Lower leg skin (tissue), 4 donors: ENCODE data around the gene TRIO. TPM values are rescaled to one million over a fixed set of nuclear protein-coding genes. Genes with fewer than 3 reads are reported as not detected.
A peak's percentile ranks its signal among the peaks of the same experiment; 100 is the strongest.

Source experiments
- DNase-seq, 2 donors: peaks; one replicate each; pipeline ENCODE4 v3.0.0-alpha.2; 2019; ENCODE audit warnings: low spot score in 2 of 2
- H3K4me3 ChIP-seq: fragments of 200-600 bp; sonication (generic); 2 replicates; pipeline ENCODE4 v1.5.1; 2017; ENCODE audit warnings: mild to moderate bottlenecking, low read depth; ENCODE audit not compliant: poor library complexity, severe bottlenecking
- POLR2A ChIP-seq, 2 donors: fragments of 450-650 bp; IDR thresholded peaks; one replicate each; pipeline ENCODE4 v1.6.1; 2016 to 2017; ENCODE audit warnings: antibody characterized with exemption in 2 of 2, mild to moderate bottlenecking in 1 of 2, moderate library complexity in 1 of 2
- WGBS, 2 donors: methylation state at CpG; one replicate each; pipeline ENCODE4 v1.1.5; 2018; 5-methylcytosine and 5-hydroxymethylcytosine counted together
- intact Hi-C: fragments of 100-400 bp; cut with DNase I; formaldehyde crosslinking; loops from one replicate; pipeline ENCODE4 v1.15.0; 2023; ENCODE audit warnings: low total_unique reads
- total RNA-seq, 4 donors: library from RNA; depleted of rRNA; stranded (reverse); fragments of >200 nt; gene quantifications; one replicate each; pipeline ENCODE4 v1.1.0, GENCODE V29; 2016
- TF ChIP-seq, protein P1 (sequence below), 3 donors: fragments of 450-650 bp; IDR thresholded peaks; one replicate each; pipeline ENCODE4 v1.5.1; 2016; ENCODE audit warnings: antibody characterized with exemption in 3 of 3, mild to moderate bottlenecking in 3 of 3, moderate library complexity in 2 of 3

TRIO gene
- total RNA-seq, 4 donors from 2014 or later = 47.8 to 101 (median 64.5) TPM

DNA sequence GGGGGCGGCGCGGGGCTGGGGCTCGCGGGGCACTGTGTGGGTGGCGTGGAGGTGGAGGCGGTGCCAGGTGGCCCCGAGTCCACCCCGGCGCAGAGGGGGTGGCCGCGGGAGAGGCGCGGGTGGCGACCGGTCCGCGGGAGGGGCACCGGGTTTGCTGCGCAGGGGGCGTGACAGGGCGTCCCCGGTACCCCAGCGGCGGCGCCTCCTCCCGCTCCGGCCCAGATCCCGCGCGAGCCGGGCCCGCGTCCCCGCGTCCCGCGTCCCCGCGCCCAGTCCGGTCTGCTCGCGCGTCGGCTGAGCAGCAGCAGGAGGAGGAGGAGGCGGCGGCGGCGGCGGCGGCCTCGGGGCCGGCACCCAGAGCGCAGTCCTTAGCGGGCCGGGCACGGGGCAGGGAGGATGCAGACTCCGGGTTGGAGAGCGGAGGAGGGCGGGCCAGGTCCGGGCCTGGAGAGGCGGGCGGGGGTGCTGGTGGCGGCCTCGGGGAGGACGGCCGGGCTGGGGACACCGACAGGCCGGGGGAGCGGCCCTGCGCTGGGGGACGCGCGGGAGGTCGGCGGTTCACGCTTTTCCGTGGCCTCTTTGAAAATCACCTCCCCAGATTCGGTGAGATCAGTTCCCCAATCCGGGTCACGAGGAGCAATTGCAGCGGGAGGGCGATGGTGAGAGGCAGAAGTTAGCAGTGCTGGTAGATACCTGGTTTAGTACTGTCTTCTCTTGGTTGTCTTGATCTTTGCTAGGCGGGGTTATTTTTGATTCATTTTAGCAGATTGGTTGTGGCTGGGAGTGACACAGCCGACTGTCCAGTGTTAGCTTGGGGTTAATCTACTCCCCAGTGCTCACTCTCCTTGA, 1.7 kb downstream of the TRIO start:
- 1 to 2% methylated on average over 53 to 66 of the region's 85 CpGs for WGBS, 2 donors
- DNase-seq = peak; percentile 63 to 92
- H3K4me3 ChIP-seq = peak overlapping the region; percentile 75
- no peak for TF ChIP-seq POLR2A (IDR thresholded peaks at IDR 0.05)
- TF ChIP-seq, protein P1, sequence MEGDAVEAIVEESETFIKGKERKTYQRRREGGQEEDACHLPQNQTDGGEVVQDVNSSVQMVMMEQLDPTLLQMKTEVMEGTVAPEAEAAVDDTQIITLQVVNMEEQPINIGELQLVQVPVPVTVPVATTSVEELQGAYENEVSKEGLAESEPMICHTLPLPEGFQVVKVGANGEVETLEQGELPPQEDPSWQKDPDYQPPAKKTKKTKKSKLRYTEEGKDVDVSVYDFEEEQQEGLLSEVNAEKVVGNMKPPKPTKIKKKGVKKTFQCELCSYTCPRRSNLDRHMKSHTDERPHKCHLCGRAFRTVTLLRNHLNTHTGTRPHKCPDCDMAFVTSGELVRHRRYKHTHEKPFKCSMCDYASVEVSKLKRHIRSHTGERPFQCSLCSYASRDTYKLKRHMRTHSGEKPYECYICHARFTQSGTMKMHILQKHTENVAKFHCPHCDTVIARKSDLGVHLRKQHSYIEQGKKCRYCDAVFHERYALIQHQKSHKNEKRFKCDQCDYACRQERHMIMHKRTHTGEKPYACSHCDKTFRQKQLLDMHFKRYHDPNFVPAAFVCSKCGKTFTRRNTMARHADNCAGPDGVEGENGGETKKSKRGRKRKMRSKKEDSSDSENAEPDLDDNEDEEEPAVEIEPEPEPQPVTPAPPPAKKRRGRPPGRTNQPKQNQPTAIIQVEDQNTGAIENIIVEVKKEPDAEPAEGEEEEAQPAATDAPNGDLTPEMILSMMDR (IDR thresholded peaks at IDR 0.05) = no peak
- intact Hi-C loops = no loop called here

DNA sequence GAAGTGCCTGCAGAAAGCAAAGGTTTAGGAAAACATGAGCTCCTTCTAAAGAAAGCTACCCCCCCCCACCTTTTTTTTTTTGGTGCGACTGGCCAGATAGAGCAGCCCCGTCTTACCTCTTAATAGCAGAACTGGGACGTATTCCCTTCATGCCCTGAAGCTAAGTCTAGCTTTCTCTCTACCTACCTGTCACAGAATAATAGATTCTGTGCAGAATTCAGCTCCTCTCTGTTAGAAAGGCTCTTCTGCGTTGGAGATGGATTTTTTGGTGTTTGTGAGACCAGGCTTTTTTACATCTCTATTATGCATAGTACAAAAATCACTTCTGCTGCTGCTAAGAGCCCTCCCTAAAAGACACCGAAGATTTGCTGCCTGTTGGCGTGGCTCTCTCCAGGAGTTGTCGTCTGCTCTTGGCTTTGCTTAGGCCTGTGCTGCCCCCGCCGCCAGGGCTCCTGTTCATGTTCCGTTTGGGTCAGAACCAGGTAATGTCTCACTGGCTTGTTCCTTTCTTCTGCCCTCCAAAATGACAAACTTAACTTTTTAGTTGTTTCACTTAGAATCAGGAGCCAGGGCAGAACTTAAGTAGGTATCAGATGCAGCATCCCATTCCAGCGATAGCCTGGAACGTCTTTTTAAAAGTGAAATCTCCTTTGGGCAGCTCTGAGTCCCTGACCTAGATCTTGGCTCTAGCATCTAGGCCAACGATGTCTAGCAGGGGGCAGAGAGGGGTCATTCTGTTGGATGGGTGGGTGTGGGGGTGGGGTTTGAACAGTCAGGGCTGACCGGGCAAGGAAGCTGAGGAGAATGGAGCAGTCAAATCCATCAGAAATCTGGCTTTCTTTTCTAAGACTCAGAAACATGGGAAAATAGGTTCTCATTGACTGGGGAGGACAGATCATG, 2.5 kb downstream of the TRIO start:
- 31% methylated on average over 14 of the region's 14 CpGs for WGBS, 2 donors
- DNase-seq = no peak
- TF ChIP-seq, protein P1 (IDR thresholded peaks at IDR 0.05) = no peak
- no peak for TF ChIP-seq POLR2A (IDR thresholded peaks at IDR 0.05)
- intact Hi-C loops = no loop called here
- H3K4me3 ChIP-seq = no peak overlapping the region

DNA sequence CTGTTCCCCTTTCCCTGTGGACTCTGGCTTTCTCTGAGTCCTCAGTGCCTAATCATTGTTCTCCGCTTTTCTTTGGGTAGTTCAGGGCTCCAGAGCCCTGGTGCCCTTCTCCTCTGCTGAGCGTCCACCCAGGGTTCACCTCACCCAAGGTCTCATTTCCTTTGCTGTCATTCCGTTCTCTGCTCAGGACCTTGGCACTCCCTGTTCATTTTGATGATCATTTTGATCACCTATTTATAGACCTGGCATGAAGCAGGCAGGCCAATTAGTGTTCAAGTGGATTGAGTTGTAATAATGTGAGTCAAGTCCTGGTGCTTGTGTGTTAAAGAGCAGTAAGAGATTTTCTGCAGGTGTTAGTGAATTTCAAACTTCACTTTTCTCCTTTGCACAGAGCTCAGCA, 3.6 kb downstream of the TRIO start:
- no peak for DNase-seq
- TF ChIP-seq POLR2A (IDR thresholded peaks at IDR 0.05) = no peak
- TF ChIP-seq, protein P1 (IDR thresholded peaks at IDR 0.05) = no peak
- intact Hi-C loops = no loop called here
- 72 to 75% methylated on average over 3 of the region's 3 CpGs for WGBS, 2 donors
- H3K4me3 ChIP-seq = no peak overlapping the region

DNA sequence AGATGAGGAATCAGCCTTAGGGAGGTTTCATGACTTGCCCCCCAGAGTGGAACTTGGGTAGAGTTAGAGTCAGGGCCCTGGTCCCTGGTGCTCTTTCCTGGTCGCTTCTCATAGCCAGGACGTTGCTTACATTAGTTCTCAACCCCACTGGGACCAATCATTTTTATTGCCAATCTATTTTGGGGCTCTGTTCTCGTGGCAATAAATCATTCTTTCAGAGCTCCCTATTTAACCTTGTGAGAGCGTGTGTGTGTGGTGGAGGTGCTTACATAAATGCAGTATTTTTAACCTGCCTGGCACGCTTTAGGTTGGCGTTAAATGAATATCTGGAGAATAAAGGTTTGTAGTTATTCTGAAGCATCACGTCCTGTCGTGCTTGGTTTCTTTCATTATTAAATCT, 4.1 kb downstream of the TRIO start:
- TF ChIP-seq, protein P1 (IDR thresholded peaks at IDR 0.05) = no peak
- no peak for TF ChIP-seq POLR2A (IDR thresholded peaks at IDR 0.05)
- no peak for DNase-seq
- 45 to 50% methylated on average over 8 of the region's 8 CpGs for WGBS, 2 donors
- H3K4me3 ChIP-seq = no peak overlapping the region
- intact Hi-C loops = no loop called here

DNA sequence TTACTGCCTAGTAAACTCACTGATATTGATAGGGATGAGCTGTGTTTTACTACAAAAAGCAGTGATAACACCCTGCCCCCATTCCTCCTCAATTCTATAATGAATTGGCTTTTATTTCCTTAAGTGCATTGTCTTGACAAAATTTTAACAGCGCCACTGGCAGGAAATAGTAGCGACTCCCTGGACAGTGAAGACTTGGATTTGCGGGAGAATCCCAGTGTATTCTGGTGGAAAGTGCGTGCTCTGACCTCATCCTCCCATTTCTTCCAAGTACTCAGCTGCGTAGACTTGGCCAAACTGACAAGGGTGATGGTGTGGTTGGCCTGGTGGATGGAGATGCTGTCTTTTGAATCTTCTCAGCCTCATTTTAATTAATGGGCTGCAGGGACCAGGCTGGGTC, 5.3 kb downstream of the TRIO start:
- H3K4me3 ChIP-seq = no peak overlapping the region
- intact Hi-C loops = no loop called here
- DNase-seq = no peak
- WGBS, 2 donors = 83 to 93% methylated on average over 5 of the region's 5 CpGs
- TF ChIP-seq, protein P1 (IDR thresholded peaks at IDR 0.05) = no peak
- no peak for TF ChIP-seq POLR2A (IDR thresholded peaks at IDR 0.05)
